GM21360 (cell line): ENCODE measurements around the gene RND1.

Experiments
- ATAC-seq: cut with Tn5 transposase; IDR thresholded peaks from one replicate; pipeline ENCODE4 v1.9.1; 2021; ENCODE audit warnings: mild to moderate bottlenecking, moderate library complexity; ENCODE audit not compliant: unreplicated experiment

RND1 gene

DNA sequence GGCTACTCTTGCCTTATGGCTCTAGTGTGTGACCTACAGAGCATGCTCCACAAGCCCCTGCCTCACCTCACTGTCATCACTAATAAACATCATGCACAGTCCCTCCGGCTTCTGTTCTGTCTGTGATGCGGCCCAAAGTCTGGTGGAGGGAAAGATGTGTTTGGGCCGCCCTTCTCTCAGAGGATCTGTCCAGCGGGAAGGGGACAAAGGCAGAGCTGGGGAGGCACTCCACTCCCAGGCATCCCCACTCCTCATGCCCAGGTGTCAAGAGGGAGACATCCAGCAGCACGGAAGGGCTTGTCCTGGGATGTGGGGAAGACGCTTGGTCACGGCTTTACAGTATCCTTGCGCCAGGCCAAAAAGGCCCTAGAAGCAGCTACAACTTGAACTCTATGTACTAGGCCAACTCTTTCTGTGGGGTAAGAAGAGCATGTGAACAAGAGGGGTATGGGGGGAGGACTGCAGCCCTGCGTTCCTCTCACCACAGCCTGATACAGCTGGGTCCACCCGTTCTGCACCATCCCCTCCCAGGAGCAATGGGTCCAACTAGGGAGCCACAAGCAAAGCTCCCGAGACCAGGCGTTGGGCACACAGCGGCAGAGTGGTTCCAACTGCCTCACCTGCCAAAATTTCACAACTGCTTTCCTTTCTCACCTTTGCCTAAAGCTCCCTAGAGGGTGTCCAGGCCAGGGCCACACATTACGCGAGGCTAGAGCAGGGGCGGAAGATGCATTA is 36.7 kb downstream of the RND1 start:
- no peak for ATAC-seq

DNA sequence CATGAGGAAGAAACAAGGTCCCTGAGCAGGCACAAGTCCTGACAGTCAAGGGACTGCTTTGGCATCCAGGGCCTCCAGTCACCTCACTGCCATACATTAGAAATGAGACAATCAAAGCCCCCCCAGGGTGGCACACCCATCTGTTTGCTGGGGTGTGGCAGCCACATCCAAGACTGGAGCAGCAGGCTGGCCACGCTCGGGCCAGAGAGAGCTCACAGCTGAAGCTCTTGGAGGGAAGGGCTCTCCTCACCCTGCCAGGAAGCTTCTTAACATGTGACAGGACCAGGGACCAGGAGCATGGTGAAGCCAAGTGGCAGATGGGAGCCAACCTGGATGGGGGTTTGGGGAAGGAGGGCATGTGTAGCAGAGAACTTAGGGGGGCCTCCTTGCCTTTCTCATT is 37.4 kb downstream of the RND1 start:
- ATAC-seq: no peak

DNA sequence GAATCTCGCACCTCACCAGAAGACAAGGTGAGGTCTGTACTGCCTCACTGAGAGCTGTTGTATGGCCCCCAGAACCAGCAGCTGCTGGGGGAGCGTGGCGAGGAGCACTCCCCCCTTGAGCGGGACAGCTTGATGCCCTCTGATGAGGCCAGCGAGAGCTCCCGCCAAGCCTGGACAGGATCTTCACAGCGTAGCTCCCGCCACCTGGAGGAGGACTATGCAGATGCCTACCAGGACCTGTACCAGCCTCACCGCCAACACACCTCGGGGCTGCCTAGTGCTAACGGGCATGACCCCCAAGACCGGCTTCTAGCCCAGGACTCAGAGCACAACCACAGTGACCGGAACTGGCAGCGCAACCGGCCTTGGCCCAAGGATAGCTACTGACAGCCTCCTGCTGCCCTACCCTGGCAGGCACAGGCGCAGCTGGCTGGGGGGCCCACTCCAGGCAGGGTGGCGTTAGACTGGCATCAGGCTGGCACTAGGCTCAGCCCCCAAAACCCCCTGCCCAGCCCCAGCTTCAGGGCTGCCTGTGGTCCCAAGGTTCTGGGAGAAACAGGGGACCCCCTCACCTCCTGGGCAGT is 38.1 kb downstream of the RND1 start:
- ATAC-seq: no peak

DNA sequence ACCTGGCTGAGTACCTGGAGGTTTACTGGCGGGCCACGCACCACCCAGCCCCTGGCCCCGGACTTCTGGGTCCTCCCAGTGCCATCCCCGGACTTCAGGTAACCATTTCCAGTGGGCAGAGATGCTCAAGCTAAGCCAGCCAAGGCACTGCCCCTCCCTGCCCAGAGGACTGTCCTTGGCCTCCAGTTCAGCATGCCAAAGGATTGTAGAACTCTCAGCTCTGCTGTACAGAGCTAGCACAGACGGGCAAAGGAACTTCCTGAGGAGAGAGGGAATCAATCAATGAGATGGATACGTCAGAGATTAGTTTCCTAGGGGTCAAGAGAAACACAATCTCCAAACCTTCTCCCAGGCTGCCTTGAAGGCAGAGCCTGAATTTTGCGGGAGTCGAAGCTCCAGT is 38.6 kb downstream of the RND1 start:
- ATAC-seq: no peak

DNA sequence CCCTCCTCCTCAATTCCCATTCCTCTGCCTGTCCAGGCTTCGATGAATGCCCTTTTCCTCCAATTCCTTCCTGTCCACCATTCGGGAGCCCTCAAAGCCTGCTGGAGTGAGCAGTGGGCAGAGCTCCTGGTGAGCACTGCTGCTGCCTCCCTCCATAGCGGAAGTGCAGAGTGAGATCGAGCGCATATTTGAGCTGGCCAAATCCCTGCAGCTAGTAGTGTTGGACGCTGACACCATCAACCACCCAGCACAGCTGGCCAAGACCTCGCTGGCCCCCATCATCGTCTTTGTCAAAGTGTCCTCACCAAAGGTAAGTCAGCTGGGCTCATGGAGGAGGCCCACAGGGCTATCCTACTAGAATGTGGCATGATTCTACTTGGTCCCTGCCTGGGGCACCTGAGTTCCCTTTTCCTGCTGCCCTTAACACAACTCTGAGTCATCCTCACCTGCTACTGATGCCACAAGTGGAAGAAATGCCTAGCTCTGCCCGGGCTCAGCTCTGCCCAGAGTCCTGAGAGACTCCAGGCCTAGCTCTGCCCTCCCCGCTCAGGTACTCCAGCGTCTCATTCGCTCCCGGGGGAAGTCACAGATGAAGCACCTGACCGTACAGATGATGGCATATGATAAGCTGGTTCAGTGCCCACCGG is 39.3 kb downstream of the RND1 start:
- ATAC-seq: no peak

DNA sequence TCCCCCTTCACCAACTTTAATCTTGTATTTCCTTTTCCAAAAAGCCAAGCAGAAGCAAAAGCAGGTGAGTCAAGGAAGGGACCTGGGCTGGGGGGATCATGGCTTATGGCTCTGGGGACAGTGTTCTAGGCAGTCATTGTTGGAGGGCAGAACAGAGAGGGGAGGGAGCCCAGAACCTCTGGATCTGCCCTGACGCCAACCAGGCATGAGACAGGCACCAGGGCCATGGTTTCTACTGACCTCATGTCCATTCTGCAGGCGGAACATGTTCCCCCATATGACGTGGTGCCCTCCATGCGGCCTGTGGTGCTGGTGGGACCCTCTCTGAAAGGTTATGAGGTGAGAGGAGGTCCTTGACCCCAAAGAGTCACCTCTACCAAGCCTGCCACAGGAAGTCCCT is 40.8 kb downstream of the RND1 start:
- ATAC-seq: no peak

DNA sequence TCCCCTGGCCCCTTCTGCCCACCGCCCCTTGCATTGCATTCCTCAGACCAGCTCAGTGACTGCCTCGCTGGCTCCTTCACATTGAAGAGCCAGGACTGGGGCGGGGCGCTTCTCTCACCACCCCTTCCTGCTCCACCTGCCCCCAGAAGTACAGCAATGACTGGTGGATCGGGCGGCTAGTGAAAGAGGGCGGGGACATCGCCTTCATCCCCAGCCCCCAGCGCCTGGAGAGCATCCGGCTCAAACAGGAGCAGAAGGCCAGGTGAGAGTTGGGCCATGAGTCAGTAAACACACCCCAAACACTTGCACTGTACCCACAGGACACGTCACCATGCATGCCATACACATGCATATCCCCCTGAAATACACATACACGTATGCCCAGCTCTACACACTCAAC is 41.6 kb downstream of the RND1 start:
- ATAC-seq: no peak

DNA sequence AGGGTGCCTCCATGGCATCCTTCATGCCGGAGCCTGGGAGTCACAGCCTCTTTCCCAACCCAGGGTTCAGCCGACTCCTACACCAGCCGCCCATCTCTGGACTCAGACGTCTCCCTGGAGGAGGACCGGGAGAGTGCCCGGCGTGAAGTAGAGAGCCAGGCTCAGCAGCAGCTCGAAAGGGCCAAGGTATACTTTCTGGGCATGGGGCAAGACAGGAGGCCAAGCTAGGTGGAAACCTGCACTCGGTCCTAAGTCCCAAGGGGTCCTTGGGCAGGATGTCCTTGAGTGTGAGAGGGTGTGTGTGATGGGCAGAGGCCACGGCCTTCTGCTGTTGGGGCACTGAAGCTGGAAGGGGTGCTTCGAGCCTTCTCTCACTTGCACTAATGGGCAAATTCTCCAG is 42.4 kb downstream of the RND1 start:
- ATAC-seq: no peak

DNA sequence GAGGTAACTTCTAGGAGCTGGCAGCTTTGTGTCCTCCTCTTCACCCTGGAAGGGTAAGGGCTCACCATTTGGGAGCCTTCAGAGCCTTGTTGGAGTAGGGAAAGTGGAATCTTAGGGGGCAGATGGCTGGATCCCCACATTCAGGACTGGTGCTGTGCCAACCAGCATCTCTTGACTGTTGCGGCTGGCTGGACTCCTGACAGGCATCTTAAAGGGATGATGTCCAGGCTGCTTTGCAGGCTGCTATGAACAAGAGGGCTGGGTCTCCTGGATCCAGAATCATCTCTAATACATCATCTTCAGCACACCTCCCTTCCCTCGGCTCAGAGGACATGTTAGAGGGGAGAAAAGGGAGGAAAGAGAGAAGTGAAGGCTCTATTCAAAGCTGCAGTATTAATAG is 43.0 kb downstream of the RND1 start:
- ATAC-seq: no peak

DNA sequence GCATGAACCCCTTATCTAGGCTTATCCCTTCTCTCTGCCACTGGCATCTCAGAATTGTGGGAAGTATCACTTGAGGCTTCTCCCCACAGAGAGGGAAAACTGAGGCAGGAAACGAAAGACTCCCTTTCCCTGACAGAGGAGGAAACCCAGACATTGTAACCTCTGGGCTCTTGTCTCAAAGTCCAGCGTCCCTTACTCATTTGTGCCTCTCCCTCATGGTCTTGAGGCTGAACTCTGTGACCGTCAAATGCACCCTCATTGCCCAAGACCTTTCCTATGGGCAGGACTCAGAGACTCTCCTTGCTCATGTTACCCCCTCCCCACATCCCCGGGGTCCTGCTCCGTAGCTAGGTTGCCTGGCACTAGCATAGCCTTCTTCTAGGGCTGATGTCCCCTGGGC is 43.5 kb downstream of the RND1 start:
- no peak for ATAC-seq

DNA sequence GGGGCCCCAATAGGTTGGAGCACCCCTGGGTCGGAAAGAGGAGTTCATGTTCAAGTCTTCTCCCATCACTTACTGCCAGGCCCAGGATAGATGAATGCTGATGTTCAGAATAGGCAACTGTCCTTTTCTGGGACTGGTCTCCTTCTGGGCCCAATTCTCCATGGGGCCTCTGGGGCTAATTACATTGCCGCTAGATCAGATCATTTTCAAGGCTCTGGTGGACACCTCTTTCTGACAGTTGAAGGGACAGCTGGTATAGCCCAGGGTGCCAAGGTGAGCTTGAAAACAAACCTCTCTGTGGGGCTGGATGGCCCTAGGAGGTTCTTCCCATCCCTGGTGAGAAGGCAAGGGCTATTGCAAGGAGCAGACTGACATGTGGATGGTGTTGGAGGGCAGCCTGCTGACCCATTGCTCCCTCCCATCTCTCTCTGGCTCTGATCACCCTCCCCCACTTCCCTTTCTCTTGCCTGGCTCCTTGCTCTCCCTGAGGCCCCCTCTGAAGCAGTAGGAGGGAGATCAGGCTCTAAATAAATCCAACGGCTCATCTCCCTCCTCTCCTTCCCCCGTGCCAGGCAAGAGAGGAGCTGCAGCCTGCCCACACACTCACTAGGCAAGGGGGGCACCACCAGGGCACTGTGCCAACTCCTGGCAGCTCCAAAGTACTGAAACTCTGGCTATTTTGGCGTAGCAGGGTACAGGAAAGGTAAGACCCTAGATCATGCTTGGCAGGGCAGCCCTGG is 45.5 kb downstream of the RND1 start:
- ATAC-seq: no peak

DNA sequence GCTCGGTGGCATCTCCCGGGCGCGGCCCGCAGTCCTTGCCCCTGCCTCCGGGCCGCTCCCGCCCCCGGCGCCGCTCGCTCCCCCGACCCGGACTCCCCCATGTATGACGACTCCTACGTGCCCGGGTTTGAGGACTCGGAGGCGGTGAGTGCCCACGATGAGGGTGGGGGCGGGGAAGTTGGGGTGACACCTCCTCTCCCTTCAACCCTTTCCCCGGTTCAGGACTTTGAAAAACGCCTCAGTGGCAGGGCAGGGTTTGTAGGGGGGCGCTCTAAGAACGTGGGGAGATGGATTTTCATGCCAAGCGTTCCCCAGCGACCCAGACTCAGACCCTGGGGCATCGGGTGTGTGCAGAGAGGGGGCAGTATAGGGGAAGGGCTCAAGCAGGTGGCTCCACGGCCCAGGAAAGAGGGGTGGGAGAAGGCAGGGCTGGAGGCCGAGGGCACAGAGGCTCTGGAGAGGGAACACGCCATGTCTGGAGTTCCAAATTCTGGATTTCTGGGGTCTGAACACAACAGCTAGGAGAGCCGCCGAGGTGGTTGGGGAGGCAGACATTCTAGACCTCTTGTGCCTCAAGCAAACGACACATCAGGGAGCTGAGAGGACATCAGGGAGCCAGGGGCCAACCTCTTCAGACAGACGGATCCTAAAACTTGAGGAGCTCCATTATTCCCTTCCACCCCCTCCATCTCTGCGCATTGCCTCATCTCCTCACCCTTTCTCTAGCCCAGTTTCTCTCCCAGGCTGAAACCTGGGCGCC is 46.7 kb downstream of the RND1 start:
- ATAC-seq: no peak

DNA sequence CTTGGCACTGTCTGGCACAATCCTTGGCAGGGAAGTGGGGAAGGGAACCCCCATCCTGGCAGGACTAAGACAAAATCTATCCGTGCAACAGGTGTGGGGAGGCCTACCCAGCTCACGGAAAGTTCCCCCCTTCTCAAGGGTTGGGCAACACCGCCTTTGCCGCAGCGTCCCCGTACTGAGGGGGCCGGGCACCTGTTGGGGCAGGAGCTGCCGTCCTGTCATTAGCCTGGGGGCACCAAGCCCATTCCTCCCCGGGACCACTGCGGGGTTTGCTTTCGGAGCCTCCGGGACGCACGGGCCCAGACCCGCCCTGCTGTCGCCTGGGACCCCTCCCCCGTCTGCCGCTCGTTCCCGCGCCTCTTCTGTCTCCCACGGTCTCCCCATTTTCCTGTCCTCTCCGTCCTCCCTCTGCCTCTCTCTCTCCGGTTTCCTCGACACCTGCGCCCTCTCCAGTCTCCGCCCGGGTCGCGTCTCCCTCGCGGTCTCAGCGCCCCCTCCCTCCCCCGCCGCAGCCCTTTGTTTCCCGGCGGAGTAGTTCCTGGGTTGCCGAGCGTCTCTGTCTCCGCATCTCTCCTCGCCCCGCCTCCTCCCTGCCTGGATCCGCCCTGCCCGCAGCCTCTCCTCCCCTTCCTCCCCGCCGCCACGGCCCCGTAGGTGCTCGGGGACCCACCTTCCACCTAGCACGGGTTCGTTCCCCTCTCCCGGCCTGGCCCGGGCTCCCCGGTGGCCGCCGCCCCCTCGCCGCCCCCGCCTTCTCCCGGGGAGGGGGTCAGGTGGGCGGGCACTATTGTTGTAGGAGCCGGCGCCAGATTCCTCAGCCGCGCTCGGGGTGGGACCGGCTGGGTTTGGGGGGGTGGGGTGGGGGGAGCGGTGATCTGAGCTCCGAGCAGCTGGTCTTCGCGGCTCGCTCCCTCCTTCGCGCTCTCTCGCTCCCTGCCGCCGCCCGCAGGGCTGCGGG is 47.5 kb downstream of the RND1 start, which contains the start of gene CACNB3:
Gene CACNB3 (plus strand): TSS at position 624 of the 958 bp plus-strand sequence. CDS start 434 bp downstream, outside the sequence.
- no peak for ATAC-seq

DNA sequence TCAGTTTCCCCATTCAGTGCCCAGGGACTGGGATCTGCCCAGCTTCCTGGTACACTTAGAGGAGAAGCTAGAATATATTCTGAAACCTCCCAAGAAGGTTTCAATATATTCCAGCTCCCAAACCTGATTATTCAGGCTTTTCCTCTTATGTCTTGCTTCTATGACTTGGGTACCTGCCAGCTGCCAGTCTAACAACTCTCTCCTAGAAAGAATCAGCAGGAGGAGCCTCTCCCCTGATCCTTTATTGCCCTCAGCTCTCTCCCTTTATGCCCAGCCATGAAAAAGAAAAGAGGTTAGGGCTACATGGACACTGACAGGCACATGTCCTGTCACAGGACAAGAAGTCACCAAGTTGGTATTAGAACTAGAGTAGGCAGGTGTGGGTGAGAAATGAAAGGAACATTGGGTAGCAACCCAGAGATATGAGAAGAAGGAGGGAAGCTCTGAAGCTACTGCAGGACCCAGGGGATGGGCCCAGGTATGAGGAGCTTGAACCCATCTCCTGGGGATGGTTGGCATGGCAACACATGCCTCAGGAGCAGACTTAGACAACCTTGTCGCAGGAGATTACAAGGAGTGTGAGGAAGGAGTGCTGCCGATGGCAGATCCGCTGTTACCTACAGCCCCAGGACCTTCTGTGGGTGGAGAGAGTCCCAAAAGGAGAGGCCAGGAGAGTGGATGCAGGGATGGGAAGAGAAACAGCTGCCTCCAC is 49.4 kb downstream of the RND1 start:
- ATAC-seq: no peak

DNA sequence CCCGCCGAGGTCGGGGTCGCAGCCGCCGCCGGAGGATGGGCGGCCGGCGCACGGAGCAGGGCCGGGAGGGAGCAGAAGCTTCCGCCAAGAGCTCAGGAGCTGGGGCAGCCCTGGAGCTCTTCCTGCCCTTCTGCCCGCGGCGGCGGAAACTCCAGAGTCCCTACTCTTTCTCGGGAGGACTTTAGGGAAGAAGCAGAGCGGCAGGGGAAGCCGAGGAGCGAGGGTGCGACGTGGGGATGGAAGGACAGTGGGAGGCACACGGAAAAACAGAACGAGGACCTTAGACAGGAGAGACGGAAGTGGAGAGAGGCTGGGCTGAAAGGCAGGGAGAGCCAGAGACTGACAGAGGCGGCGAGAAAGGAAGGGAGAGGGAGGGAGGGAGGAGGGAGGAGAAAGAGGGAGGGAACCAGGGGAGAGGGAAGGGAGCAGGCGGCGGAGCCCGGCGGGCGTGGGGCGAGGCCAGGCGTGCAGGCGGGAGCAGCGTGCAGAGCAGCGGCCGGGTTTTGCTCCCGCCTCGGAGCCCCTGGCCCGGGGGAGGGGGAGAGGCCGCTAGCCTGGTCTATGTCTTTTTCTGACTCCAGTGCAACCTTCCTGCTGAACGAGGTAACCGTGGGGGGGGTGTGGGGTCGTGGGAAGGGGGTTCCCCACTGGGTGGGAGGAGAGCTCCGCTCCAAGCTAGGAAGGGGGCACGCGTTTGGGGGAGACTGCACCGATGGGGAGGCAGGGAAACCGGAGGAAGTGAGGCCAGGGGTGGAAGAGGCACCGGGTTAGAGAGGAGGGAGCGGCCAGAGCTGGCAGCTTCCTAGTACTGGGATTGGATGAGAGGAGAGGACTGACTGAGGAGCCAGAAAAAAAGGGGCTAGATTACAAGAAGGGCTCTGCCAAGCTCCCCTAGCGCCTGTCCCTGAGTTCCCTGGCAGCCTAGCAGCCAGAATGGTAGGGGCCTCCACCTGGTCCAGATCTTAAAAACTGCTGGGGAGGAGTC is 50.3 kb downstream of the RND1 start:
- ATAC-seq: peak; percentile 19

DNA sequence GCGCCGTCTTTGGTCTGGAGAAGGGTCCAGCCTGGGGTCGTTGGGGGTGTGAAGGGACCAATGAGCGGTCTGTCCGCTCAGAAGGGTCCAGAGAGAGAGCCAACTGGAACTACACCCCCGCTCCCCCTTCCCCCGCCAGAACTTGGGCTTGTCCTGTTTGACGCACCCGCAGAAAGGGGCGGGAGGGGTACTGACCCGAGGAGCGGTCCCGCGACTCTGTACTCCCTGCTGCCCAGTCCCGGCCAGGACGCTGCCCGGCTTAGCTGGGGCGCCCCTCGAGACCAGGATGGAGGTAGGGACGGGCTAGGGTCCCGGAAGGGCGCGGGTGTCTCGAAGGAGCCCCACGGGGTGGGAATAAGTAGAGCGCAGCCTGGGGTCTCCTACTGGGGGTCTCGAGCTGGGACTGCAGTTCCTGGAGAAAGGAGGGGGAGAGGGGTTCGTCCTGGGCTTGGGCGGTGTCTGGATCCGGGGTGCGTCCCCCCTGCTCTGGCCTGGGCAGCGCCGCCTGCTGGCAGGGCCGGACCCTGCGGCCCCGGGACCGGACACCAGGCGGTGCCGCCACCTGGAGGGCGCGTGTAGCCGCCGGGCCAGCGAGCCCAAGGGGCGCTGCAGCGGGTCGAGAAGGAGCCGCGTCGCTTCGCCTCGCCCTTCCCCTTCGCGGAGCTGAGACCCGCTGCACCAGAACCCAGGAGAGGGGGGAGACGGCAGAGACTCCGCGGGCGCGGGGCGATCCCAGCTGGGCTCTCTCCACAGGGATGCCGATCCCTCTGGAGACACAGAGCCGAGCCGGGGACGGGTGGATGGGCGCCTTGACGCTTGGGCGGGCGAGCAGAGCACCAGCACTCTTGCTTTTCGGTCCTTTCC is 51.2 kb downstream of the RND1 start:
- peak; percentile 78 for ATAC-seq
